ENCODE measurements around the gene TPRA1. TPM values are rescaled to one million over a fixed set of nuclear protein-coding genes. Genes with fewer than 3 reads are reported as not detected.

TPRA1 gene
- total RNA-seq, 1 experiment from 2014 or later, result 24.2 TPM

- TF ChIP-seq, protein P1, sequence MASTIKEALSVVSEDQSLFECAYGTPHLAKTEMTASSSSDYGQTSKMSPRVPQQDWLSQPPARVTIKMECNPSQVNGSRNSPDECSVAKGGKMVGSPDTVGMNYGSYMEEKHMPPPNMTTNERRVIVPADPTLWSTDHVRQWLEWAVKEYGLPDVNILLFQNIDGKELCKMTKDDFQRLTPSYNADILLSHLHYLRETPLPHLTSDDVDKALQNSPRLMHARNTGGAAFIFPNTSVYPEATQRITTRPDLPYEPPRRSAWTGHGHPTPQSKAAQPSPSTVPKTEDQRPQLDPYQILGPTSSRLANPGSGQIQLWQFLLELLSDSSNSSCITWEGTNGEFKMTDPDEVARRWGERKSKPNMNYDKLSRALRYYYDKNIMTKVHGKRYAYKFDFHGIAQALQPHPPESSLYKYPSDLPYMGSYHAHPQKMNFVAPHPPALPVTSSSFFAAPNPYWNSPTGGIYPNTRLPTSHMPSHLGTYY (CRISPR knock-in tag; IDR thresholded peaks at IDR 0.05), result no peak
- no peak for TF ChIP-seq STAT6 (CRISPR knock-in tag; conservative IDR thresholded peaks at IDR 0.05; ENCODE audit: low read depth)
- TF ChIP-seq FOXK1 (CRISPR knock-in tag; IDR thresholded peaks at IDR 0.05), result no peak
Measured at GRCh38 chr3:127637971-127638370, 47.4 kb upstream of the TPRA1 start (continued).

DNA sequence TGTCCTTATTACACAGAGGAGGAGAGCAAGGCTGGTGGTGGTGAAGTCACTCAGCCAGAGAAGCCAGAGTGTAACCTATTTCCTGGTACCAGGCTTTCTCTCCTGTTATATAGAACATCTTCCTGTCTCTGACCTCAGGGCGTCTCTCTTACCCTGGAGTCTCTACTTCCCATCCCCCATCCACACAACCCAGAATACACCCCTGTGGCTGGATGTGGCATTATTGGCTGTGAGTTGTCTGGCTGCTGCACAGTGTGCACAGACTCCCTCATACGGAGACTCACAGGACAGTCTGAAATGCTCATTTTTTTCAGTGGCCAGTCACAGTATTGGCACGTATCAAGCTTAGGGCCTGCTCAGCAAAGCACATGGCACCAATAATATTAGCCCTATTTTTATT lies 47.0 kb upstream of the TPRA1 start:
- Mint-ChIP-seq H3K36me3 (peaks cover 2% of the 10 kb centered on the region), H3K4me1 (peaks cover 16% of the 10 kb centered on the region), H3K9me3 (no peaks in the 10 kb centered on the region), H3K27me3 (ENCODE audit: low read depth) (no peaks in the 10 kb centered on the region), H3K4me3 (no peak overlapping the region), H3K27ac (no peak overlapping the region)
- ChIA-PET CTCF (interaction anchor here (0.9 kb wide), 1 partner anchor 63 kb away, joined by 3 read pairs; no protein-coding TSS in a partner anchor), POLR2A (no interaction called here)
- DNase-seq (ENCODE audit: low spot score) (no peak), ATAC-seq (no peak)
- TF ChIP-seq ZNF138 (CRISPR knock-in tag; conservative IDR thresholded peaks at IDR 0.05) (no peak), NFATC4 (CRISPR knock-in tag; IDR thresholded peaks at IDR 0.05) (no peak), ZNF423 (CRISPR knock-in tag; IDR thresholded peaks at IDR 0.05) (no peak), ZSCAN18 (CRISPR knock-in tag; IDR thresholded peaks at IDR 0.05) (no peak), GABPB1 (CRISPR knock-in tag; IDR thresholded peaks at IDR 0.05) (no peak), ZMAT4 (CRISPR knock-in tag; IDR thresholded peaks at IDR 0.05) (no peak), RORB (CRISPR knock-in tag; IDR thresholded peaks at IDR 0.05) (no peak), ATF1 (CRISPR knock-in tag; IDR thresholded peaks at IDR 0.05) (no peak), NR2C2 (CRISPR knock-in tag; IDR thresholded peaks at IDR 0.05) (no peak)
- TF ChIP-seq, protein P2, sequence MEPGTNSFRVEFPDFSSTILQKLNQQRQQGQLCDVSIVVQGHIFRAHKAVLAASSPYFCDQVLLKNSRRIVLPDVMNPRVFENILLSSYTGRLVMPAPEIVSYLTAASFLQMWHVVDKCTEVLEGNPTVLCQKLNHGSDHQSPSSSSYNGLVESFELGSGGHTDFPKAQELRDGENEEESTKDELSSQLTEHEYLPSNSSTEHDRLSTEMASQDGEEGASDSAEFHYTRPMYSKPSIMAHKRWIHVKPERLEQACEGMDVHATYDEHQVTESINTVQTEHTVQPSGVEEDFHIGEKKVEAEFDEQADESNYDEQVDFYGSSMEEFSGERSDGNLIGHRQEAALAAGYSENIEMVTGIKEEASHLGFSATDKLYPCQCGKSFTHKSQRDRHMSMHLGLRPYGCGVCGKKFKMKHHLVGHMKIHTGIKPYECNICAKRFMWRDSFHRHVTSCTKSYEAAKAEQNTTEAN (CRISPR knock-in tag; IDR thresholded peaks at IDR 0.05), result no peak
- TF ChIP-seq, protein P1 (CRISPR knock-in tag; IDR thresholded peaks at IDR 0.05), result no peak

DNA sequence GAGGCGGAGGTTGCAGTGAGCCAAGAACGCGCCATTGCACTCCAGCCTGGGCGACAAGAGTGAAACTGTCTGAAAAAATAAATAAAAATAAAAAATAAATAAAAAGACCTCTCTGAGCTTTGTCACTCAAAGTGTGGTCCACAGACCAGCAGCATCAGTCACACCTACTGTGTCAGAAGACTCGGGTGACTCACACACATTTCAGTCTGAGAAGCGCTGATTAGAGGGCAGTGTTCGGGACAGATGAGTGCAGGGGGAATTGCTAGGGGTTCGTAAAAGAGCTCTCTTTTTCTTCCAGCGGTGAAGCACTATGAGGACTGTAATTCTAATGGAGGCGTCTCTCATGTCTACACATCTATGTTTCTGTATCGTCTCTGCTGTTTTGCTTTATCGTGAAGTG lies 44.1 kb upstream of the TPRA1 start:
- H3K27me3 Mint-ChIP-seq (ENCODE audit: low read depth), result peaks cover 13% of the 10 kb centered on the region
- peaks cover 33% of the 10 kb centered on the region for H3K4me1 Mint-ChIP-seq
- ChIA-PET CTCF (interaction anchor here (0.6 to 1.7 kb wide), 2 partner anchors 45 to 81 kb away, joined by 3 to 6 read pairs; no protein-coding TSS in a partner anchor), POLR2A (no interaction called here)
- peaks cover 2% of the 10 kb centered on the region for H3K36me3 Mint-ChIP-seq
- no peaks in the 10 kb centered on the region for H3K9me3 Mint-ChIP-seq
- ATAC-seq (no peak), DNase-seq (ENCODE audit: low spot score) (no peak)
- no peak overlapping the region for H3K27ac Mint-ChIP-seq
- H3K4me3 Mint-ChIP-seq, result no peak overlapping the region
- TF ChIP-seq EMX1 (CRISPR knock-in tag; IDR thresholded peaks at IDR 0.05) (no peak), AR (CRISPR knock-in tag; IDR thresholded peaks at IDR 0.05) (no peak)
- TF ChIP-seq, protein P3, sequence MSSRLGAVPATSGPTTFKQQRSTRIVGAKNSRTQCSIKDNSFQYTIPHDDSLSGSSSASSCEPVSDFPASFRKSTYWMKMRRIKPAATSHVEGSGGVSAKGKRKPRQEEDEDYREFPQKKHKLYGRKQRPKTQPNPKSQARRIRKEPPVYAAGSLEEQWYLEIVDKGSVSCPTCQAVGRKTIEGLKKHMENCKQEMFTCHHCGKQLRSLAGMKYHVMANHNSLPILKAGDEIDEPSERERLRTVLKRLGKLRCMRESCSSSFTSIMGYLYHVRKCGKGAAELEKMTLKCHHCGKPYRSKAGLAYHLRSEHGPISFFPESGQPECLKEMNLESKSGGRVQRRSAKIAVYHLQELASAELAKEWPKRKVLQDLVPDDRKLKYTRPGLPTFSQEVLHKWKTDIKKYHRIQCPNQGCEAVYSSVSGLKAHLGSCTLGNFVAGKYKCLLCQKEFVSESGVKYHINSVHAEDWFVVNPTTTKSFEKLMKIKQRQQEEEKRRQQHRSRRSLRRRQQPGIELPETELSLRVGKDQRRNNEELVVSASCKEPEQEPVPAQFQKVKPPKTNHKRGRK (CRISPR knock-in tag; IDR thresholded peaks at IDR 0.05; ENCODE audit: borderline replicate concordance), result no peak
- TF ChIP-seq, protein P4, sequence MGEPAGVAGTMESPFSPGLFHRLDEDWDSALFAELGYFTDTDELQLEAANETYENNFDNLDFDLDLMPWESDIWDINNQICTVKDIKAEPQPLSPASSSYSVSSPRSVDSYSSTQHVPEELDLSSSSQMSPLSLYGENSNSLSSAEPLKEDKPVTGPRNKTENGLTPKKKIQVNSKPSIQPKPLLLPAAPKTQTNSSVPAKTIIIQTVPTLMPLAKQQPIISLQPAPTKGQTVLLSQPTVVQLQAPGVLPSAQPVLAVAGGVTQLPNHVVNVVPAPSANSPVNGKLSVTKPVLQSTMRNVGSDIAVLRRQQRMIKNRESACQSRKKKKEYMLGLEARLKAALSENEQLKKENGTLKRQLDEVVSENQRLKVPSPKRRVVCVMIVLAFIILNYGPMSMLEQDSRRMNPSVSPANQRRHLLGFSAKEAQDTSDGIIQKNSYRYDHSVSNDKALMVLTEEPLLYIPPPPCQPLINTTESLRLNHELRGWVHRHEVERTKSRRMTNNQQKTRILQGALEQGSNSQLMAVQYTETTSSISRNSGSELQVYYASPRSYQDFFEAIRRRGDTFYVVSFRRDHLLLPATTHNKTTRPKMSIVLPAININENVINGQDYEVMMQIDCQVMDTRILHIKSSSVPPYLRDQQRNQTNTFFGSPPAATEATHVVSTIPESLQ (CRISPR knock-in tag; IDR thresholded peaks at IDR 0.05), result no peak
